Small intestine (tissue), 7 donors: ENCODE results near the gene ZNF555. TPM values are rescaled to one million over a fixed set of nuclear protein-coding genes. Genes with fewer than 3 reads are reported as not detected.

ENCODE experiments used
- DNase-seq, 2 donors: peaks; one replicate each; pipeline versions ENCODE4 v3.0.0 to v3.0.0-alpha.2; 2013
- FAIRE-seq: peaks from 2 replicates; lab custom pipeline; 2012; peaks lifted over from hg19 to GRCh38; lab: Jason Lieb, UNC
- H3K27ac ChIP-seq, 3 donors: one replicate each; pipeline ENCODE4 v1.5.1; 2013; ENCODE audit warnings: low read length in 2 of 3, mild to moderate bottlenecking in 2 of 3, control low read depth in 1 of 3, inconsistent platforms in 1 of 3, low read depth in 1 of 3, moderate library complexity in 1 of 3
- H3K27me3 ChIP-seq, 3 donors: one replicate each; pipeline ENCODE4 v1.6.1; 2013; ENCODE audit warnings: low read length in 3 of 3, inconsistent platforms in 1 of 3; ENCODE audit not compliant: control insufficient read depth in 3 of 3, insufficient read depth in 3 of 3
- H3K36me3 ChIP-seq, 3 donors: one replicate each; pipeline ENCODE4 v1.6.1; 2013; ENCODE audit warnings: low read length in 3 of 3, inconsistent platforms in 1 of 3, low read depth in 1 of 3, mild to moderate bottlenecking in 1 of 3, moderate library complexity in 1 of 3; ENCODE audit not compliant: control insufficient read depth in 3 of 3, insufficient read depth in 2 of 3
- H3K4me1 ChIP-seq, 3 donors: one replicate each; pipeline ENCODE4 v1.6.1; 2013; ENCODE audit warnings: low read length in 2 of 3, inconsistent platforms in 1 of 3, low read depth in 1 of 3, mild to moderate bottlenecking in 1 of 3, moderate library complexity in 1 of 3; ENCODE audit not compliant: control insufficient read depth in 3 of 3, insufficient read depth in 2 of 3
- H3K4me3 ChIP-seq, 3 donors: one replicate each; pipeline ENCODE4 v1.5.1; 2013; ENCODE audit warnings: low read length in 3 of 3, control low read depth in 1 of 3, inconsistent platforms in 1 of 3, low read depth in 1 of 3, mild to moderate bottlenecking in 1 of 3, moderate library complexity in 1 of 3
- H3K9me3 ChIP-seq, 2 donors: one replicate each; pipeline ENCODE4 v1.6.1; 2013; ENCODE audit warnings: low read depth in 1 of 2, low read length in 1 of 2; ENCODE audit not compliant: control insufficient read depth in 2 of 2, insufficient read depth in 1 of 2
- WGBS, 3 donors: extraction: QIAGEN DNeasy Blood & Tissue Kit; methylation state at CpG; one replicate each; pipeline ENCODE4 v1.1.7; 2013; 5-methylcytosine and 5-hydroxymethylcytosine counted together
- polyA plus RNA-seq, 4 donors: library from polyadenylated mRNA; stranded (reverse) in 3 of 4; unstranded in 1 of 4; fragments of 200-250 nt in 3 of 4; fragments of 120-200 nt in 1 of 4; gene quantifications; one replicate each; pipeline versions ENCODE4 v1.2.1 to v1.2.3, GENCODE V29; 2013
- donor health status: healthy with polysubstance abuse.
- donor health status: control.
- donor health status: control.
- donor health status: Bipolar disorder and iron deficiency.
- donor health status: healthy.

ZNF555 gene
- polyA plus RNA-seq, 4 donors = 1.5 to 4.0 (median 1.9) TPM

DNA sequence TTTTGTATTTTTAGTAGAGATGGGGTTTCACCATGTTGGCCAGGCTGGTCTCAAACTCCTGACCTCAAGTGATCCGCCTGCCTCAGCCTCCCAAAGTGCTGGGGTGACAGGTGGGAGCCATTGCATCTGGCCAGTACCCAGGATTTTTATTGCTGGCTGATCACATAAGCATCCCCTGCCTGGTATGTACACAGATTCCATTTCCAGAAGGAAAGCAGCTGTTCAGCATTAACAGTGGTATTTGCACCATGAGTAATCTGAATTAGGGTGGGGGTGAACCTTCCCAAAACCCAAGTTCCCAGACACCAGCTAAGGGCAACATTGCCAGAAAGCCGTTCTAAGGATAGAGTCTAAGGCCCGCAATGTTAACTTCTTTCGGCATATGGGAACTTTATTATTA is 7.3 kb downstream of the ZNF555 start:
- WGBS, 3 donors = 82 to 85% (median 82%) methylated on average over 4 of the region's 4 CpGs
- Histone ChIP-seq H3K27ac (no peak overlapping the region), H3K4me3 (no peak overlapping the region), H3K36me3 (peaks cover 16 to 21% (median 16%) of the 10 kb centered on the region in 3 donors), H3K9me3 (peaks cover 8 to 58% of the 10 kb centered on the region in 2 donors), H3K27me3 (no peaks in the 10 kb centered on the region), H3K4me1 (no peaks in the 10 kb centered on the region)
- DNase-seq (no peak), FAIRE-seq (no peak)

DNA sequence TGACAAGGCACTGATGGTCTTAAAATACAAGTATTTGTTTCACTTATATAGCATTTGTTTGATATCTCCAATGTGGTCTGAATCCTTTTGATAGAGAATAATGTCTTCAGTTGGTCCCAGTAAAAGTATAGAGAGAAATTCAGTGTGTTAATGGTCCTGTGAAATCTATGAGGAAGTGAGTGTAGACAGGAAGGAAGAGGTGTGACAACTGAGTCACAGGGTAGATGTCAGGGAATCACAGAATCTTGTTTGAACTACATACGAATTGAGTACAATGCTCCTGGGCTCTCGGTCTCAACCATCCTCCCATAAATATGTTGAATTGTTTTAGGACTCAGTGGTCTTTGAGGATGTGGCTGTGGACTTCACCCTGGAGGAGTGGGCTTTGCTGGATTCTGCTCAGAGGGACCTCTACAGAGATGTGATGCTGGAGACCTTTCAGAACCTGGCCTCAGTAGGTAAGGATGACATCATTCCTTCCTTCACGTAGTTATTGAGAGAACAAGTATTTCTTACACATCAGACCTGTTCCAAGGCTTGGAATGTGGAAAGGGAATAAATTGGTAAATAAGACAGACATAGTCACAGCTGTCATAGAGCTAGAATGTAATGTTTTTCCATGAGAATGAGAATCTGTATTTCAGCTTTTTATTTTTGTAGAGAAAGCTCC is 9.1 kb downstream of the ZNF555 start:
- FAIRE-seq (no peak), DNase-seq (no peak)
- Histone ChIP-seq H3K27ac (no peak overlapping the region), H3K4me3 (no peak overlapping the region), H3K4me1 (no peaks in the 10 kb centered on the region), H3K36me3 (peaks cover 16 to 21% (median 16%) of the 10 kb centered on the region in 3 donors), H3K27me3 (no peaks in the 10 kb centered on the region), H3K9me3 (peaks cover 8 to 72% of the 10 kb centered on the region in 2 donors)
- WGBS, 3 donors = 90 to 96% (median 95%) methylated on average over 3 of the region's 3 CpGs

GRCh38 chr19:2852598-2852997 is 11.3 kb downstream of the ZNF555 start:
- peaks cover 12 to 16% (median 16%) of the 10 kb centered on the region in 3 donors for H3K36me3 ChIP-seq
- no peaks in the 10 kb centered on the region for H3K4me1 ChIP-seq
- H3K4me3 ChIP-seq = no peak overlapping the region
- no peak for DNase-seq
- peaks cover 8 to 75% of the 10 kb centered on the region in 2 donors for H3K9me3 ChIP-seq
- 96 to 98% (median 98%) methylated on average over 10 of the region's 10 CpGs for WGBS, 3 donors
- FAIRE-seq = no peak
- no peak overlapping the region for H3K27ac ChIP-seq
- no peaks in the 10 kb centered on the region for H3K27me3 ChIP-seq

- peaks cover 8 to 76% of the 10 kb centered on the region in 2 donors for H3K9me3 ChIP-seq
- H3K27me3 ChIP-seq = no peaks in the 10 kb centered on the region
- no peak for FAIRE-seq
- WGBS, 3 donors = 96 to 99% (median 99%) methylated on average over 11 of the region's 11 CpGs
- H3K4me1 ChIP-seq = no peaks in the 10 kb centered on the region
- peaks cover 12 to 16% (median 16%) of the 10 kb centered on the region in 3 donors for H3K36me3 ChIP-seq
- DNase-seq = no peak
- H3K27ac ChIP-seq = no peak overlapping the region
- no peak overlapping the region for H3K4me3 ChIP-seq
These were observed 11.8 kb downstream of the ZNF555 start for GRCh38 chr19:2853015-2853606.

DNA sequence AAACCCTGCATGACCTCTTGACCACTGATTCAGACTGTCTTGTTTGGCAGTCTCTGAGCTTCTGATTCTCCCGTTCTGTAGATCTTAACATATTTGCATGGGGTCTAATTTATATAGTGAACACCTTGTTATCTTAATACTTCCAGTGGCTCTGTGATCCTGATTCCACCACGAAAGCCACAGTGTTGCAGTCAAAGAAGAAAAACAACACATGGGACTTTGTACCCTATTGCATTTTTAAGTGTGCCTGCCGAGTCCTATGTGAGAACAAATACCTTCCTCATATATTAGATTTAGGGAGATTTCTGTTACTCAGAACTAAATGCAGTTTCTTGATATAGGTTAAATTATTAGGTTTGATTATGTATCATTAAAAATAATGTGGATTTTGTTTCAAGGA is 13.6 kb downstream of the ZNF555 start:
- WGBS, 3 donors = 91 to 94% (median 91%) methylated on average over 3 of the region's 3 CpGs
- H3K36me3 ChIP-seq = peaks cover 16% of the 10 kb centered on the region in 3 donors
- H3K27ac ChIP-seq = no peak overlapping the region
- peaks cover 8 to 80% of the 10 kb centered on the region in 2 donors for H3K9me3 ChIP-seq
- no peaks in the 10 kb centered on the region for H3K27me3 ChIP-seq
- H3K4me1 ChIP-seq = no peaks in the 10 kb centered on the region
- no peak overlapping the region for H3K4me3 ChIP-seq
- FAIRE-seq = no peak
- no peak for DNase-seq

GRCh38 chr19:2856457-2857050 is 15.3 kb downstream of the ZNF555 start:
- peaks cover 9 to 16% (median 11%) of the 10 kb centered on the region in 3 donors for H3K36me3 ChIP-seq
- DNase-seq (no peak), FAIRE-seq (no peak)
- no peak overlapping the region for H3K4me3 ChIP-seq
- 81 to 87% (median 82%) methylated on average over 5 of the region's 5 CpGs for WGBS, 3 donors
- peaks cover 8 to 70% of the 10 kb centered on the region in 2 donors for H3K9me3 ChIP-seq
- no peaks in the 10 kb centered on the region for H3K4me1 ChIP-seq
- H3K27me3 ChIP-seq = no peaks in the 10 kb centered on the region
- H3K27ac ChIP-seq = no peak overlapping the region

DNA sequence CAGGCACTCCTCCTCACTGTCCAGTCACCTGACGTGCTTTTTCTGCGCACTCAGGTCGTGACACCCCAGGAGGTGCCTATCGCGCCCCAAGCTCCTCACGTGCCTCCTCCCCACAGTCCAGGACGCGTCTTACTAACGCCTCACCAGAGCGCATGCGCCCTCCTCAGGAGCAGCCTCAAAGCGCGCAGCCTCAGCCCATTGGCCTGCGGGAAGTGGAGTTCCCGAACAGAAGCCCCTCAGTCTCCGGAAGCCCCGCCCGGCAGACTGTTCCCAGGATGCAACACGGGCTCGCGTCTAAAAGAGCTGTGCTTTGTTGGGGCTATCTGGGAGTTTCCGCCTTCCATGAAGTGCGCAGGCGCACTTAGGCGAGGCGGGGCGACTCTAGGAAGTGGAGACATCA is 17.6 kb downstream of the ZNF555 start:
- FAIRE-seq = no peak
- Histone ChIP-seq H3K27ac (no peak overlapping the region), H3K36me3 (peaks cover 0 to 3% (median 0%) of the 10 kb centered on the region in 3 donors), H3K4me3 (no peak overlapping the region), H3K4me1 (no peaks in the 10 kb centered on the region), H3K27me3 (no peaks in the 10 kb centered on the region), H3K9me3 (peaks cover 0 to 48% of the 10 kb centered on the region in 2 donors)
- WGBS, 3 donors = 78 to 84% (median 83%) methylated on average over 27 of the region's 27 CpGs
- no peak for DNase-seq

DNA sequence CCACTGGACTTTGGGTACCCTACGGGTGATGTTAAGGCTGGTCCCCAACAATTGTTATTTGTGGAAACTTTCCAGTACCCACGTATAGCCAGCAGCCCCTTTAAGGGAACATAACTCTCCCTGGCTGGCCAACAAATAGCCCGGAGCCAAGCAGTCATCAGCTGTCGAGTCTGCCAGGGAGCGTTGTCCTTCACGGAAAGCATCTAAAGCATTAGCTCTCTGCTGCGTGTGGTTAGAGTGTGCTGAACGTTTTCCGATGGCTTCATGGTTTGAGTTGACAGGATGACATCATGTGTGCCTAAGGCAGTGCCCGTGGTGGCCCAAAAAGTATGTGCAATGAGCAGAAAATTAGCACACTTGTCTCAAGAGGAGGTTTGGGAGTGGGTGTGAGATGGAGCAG is 22.5 kb downstream of the ZNF555 start:
- Histone ChIP-seq H3K9me3 (peaks cover 0 to 19% of the 10 kb centered on the region in 2 donors), H3K27me3 (no peaks in the 10 kb centered on the region), H3K36me3 (peaks cover 0 to under 1% (median 0%) of the 10 kb centered on the region in 3 donors), H3K4me1 (no peaks in the 10 kb centered on the region), H3K4me3 (no peak overlapping the region), H3K27ac (no peak overlapping the region)
- 79 to 81% (median 81%) methylated on average over 10 of the region's 10 CpGs for WGBS, 3 donors
- FAIRE-seq = no peak
- DNase-seq = no peak
